Activated CD4-positive, CD25-positive, alpha-beta regulatory T cell (primary cell): ENCODE data around the gene NEK7.

ENCODE experiments used
- DNase-seq, 4 experiments: peaks; one replicate each; lab custom pipeline; 2025; lab: John Stamatoyannopoulos, UW

The NEK7 gene

GRCh38 chr1:198255784-198256183, 99.0 kb downstream of the NEK7 start:
- no peak for DNase-seq

- DNase-seq, result no peak
Observed at GRCh38 chr1:198258491-198258890, 101.7 kb downstream of the NEK7 start.

DNA sequence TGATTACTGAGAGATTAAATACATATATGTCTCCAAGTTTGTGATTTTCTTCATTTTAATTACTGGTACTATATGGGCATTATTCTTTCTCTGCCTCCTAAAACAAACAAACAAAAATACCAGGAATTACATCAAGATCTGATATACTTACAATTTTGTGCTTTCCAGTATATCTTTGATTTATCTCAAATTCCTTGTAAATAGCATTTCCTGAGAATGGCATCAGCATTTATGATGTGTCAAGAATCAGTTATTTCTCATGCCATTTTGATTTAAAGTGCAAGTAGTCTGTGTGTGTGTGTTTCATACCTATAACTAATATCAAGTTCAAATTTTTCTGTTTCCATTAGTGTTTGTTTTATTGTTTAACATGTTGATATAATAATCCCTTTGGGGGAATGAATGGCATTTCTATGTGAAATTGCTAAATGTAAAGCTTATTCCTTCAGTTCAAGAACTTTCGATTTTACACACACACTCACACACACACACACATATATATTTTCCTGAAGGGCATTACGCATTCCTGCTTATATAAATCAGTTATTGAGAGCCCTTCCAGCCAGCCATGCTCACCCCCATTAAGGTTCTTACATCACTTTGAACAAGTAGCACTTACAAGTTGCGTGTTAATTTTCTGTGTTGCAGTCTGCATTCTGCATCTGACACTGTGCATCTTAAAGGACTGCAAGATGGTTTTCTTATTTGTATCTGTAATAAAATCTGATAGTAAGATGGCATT, 102.7 kb downstream of the NEK7 start:
- no peak for DNase-seq

GRCh38 chr1:198261886-198262285, 105.1 kb downstream of the NEK7 start:
- no peak for DNase-seq

- no peak for DNase-seq
Observed at GRCh38 chr1:198263186-198263585, 106.4 kb downstream of the NEK7 start.

- DNase-seq, result no peak
Observed at GRCh38 chr1:198264282-198264681, 107.5 kb downstream of the NEK7 start.

GRCh38 chr1:198265073-198265661, 108.4 kb downstream of the NEK7 start:
- no peak for DNase-seq

DNA sequence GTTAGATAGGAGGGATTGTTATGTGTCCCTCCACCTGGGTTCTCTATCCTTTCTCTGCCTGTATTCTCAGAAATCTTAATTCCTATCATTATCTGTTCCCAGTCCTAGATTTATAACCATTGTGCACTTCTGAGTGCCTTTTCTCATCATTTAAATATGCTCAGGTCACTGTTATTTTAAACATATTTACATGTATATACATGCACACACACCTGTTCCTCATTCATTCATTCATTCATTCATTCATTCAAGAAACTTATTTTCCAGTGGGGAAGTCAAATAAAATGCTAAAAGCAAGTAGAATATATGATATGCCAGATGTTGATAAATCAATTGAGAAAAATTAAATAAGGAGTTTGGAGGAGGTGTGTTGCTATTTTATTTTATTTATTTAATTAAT, 110.3 kb downstream of the NEK7 start:
- DNase-seq, result no peak

DNA sequence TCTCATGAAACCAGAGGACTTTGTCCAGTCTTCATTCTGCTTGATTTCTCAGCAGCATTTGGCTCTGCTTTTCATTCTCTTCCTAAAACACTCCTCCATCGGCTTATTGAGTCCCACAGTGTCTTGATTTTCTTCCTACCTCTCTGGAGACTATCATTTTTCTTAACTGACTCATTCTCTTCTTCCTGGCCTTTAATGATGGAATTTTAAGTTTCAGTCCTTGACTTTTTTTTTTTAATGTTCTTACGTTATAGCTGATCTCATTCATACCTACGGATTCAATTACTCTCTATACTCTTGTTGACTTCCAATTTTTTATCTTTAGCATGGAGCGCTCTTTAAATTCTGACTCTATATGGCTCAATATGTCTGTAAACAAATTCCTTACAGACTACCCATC, 111.1 kb downstream of the NEK7 start:
- no peak for DNase-seq

GRCh38 chr1:198268784-198269645, 112.2 kb downstream of the NEK7 start:
- no peak for DNase-seq

GRCh38 chr1:198269646-198269940, 112.8 kb downstream of the NEK7 start:
- DNase-seq, result no peak

- no peak for DNase-seq
Observed at GRCh38 chr1:198270273-198270828, 113.6 kb downstream of the NEK7 start.

GRCh38 chr1:198271467-198271866, 114.7 kb downstream of the NEK7 start:
- DNase-seq, result no peak

- DNase-seq, result no peak
Observed at GRCh38 chr1:198272492-198272891, 115.7 kb downstream of the NEK7 start.

DNA sequence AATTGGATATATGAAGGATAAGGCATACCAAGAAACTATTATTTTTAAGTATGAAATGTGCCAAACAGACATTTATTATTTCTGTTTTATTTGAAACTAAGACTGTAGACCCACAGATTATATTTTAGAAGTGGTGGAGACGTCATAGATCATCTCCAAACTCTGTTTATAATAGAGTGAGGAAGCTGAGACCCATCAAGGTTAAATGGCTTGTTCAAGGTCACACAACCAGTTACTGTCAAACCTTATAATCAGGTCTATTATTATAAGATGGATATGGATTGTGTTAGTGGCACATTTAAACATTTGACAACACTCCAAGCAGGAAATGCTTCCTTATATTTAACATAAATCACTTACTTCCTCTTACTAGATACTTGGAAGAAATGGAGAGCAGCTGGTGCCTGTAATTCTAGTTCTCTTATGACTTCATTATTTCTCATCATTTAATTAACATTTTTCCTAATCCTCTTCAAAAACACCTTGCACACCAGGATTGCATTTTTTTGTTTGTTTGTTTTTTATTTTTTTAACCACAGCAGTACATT, 117.0 kb downstream of the NEK7 start:
- no peak for DNase-seq

DNA sequence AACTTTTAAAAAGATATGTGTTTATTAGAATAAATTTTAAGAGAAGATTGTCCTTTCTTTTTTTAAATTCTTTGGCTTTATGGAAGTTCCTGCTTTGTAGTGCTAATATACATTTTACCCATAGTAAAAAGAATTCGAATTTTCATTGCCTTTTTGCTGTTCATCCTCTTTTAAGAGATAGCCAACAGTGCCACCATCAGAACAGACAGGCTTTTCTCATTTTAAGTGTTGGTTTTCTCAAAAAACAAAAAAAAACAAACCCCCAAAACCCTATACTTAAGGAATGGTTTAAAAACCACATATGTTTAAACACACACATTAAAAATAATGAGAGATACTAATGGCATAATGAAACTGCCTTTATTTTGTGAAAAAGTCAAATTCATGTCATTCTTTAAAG, 118.8 kb downstream of the NEK7 start:
- DNase-seq, result no peak

- no peak for DNase-seq
Observed at GRCh38 chr1:198276241-198276640, 119.4 kb downstream of the NEK7 start.

- DNase-seq, result no peak
Observed at GRCh38 chr1:198278943-198279342, 122.1 kb downstream of the NEK7 start.

GRCh38 chr1:198280080-198280479, 123.3 kb downstream of the NEK7 start:
- DNase-seq, result no peak

DNA sequence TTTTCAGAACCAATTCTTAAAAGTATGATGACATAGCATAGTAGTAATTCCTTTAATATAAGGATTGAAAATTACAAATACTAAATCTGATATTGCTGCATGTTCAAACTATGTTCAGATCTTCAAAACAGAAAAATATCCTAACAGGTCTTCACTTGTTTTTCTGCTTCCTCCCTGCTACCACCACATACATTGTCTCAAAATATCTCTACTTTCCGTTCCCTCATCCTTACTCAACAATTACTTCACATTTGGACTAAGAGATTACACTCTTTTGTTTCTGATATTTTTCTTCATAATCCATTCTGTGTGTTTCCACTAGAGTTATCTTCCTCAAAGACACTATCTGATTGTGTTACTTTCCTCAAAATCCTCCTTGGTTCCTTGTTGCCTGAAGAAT, 125.1 kb downstream of the NEK7 start:
- DNase-seq, result no peak

- no peak for DNase-seq
Observed at GRCh38 chr1:198283222-198283621, 126.4 kb downstream of the NEK7 start.

GRCh38 chr1:198287916-198288315, 131.1 kb downstream of the NEK7 start:
- DNase-seq, result no peak
